Non-pigmented ciliary epithelial cell (primary cell): ENCODE measurements around the gene NCAM1.
"Not testable (repeated sequence)": the region's sequence is repeated elsewhere in the genome, so short reads cannot be mapped to it uniquely, and the experiment has no call there.

ENCODE experiments used
- DNase-seq: peaks from one replicate; pipeline ENCODE4 v3.0.0-alpha.2; 2010; ENCODE audit warnings: low read depth

NCAM1 gene

GRCh38 chr11:112961146-112961668 is at the start of gene NCAM1:
Gene NCAM1, plus strand, starts transcription at chr11:112961420.
- DNase-seq = no peak

GRCh38 chr11:112922606-112923005 is 38.6 kb upstream of the NCAM1 start:
- no peak for DNase-seq

DNA sequence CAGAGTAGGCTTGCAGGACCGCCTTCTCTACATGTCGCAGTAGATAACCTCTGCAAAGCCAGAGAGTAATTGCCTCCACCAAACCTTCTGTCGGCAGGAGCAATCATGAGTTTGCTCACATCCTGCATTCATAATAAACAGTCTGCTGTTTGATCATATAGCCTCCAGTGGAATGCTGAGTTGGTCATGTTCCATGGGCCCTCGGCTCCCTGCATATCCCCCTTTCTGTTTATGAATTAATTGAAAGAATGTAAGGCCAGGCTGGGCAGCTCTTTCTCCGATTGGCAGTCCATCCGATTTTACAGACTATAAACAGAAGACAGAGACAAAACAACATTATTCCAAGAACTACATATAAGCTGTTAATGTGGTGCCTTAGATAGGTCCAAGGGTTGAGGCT is 36.4 kb upstream of the NCAM1 start:
- not testable (repeated sequence) for DNase-seq

- DNase-seq = no peak
Observed at GRCh38 chr11:112925516-112926310, 35.5 kb upstream of the NCAM1 start.

DNA sequence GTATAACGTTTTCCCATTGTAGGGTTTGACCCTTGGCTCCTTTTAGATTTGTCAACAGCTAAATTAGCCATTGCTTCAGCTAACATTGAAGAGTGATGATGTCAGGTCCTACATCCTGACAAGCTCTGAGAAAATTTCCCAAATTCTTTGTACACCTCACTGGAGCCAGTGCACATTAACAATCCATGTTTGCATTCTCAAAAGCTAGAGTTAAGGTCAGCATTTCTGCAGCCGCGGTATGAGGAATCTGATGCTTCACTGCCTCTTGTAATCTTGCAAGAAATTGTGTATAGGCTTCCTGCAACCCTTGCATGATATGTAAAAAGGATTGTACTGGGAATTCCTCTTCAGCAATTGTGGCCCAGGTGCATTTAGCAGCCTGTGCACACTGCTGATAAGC is 33.1 kb upstream of the NCAM1 start:
- no peak for DNase-seq

DNA sequence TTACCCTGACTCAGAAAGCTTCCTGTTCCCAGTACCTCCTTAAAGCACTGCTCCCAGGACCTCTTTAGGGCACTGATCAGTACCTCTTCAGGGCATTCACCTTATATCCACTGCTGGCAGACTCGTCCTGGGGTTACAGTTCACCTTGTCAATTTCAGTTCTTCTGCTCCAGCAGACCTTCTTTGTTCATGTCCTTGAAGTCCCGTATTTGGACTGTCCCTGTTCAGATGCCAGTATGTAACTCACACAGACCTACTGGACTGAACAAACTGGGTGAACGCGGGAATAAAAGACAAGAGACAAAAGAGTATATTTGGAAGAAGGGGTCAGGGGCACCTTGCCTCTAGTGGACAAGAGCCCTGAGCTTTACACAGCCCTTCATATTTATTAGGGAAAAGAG is 31.8 kb upstream of the NCAM1 start:
- no peak for DNase-seq

GRCh38 chr11:112931703-112932102 is 29.5 kb upstream of the NCAM1 start:
- no peak for DNase-seq

DNA sequence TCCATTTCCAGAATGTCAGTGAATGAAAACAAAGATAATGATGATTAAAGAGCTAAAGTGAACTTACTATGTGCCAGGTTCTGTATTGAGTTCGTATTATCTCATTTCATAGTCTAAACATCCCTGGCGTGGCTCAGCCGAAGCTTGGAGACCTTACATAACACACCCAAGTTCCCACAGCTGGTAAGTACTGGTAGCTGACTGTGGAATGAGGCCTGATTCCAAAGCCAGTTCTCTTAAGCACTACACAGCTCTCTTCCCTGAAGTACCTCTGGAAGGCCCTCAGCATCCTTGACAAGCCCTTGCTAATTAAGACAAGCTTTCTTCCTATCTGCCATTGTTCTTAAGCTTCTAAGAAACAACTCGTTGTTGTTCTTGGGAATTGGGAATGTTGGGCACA is 28.6 kb upstream of the NCAM1 start:
- no peak for DNase-seq

GRCh38 chr11:112933970-112934369 is 27.2 kb upstream of the NCAM1 start:
- DNase-seq = no peak

- DNase-seq = no peak
Observed at GRCh38 chr11:112941104-112941503, 20.1 kb upstream of the NCAM1 start.

GRCh38 chr11:112942966-112943643 is 18.1 kb upstream of the NCAM1 start:
- no peak for DNase-seq

GRCh38 chr11:112946866-112947265 is 14.4 kb upstream of the NCAM1 start:
- DNase-seq = no peak

DNA sequence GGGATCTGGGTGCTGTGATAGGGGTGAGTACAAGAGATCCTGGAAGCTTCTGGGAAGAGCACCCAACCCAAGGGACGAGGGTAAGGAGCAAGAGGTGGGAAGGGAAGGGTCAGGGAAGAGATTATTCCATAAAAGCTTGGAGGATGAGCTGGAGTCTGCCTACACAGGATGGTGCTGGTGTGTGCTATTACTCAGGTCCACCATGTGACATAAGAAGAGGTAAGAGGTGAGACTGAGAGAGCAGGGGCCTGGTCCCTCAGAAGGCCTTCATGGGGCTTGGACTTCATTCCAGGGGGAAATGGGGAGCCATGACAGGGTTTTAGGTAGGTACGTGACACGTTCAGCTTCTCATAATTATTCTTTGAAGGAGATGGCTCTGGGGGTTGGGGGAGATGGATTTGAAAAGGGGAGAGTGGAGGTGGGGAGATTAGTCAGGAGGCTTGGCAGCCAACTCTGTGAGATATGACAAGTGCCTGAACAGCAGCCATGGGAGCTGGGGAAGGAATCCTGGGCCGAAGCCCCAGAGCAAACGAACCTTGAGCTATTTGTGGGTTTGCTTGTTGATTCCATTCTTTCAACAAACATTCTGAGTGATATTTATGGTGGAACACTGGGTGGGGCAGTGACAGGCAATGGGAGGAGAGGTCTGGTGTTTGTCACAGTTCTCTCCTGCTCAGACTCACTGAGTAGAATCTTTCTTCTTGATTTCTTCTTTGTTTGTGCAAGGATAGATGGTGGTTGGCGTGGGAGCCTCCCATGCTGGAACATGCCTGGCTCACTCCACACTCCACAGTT is 11.2 kb upstream of the NCAM1 start:
- no peak for DNase-seq

DNA sequence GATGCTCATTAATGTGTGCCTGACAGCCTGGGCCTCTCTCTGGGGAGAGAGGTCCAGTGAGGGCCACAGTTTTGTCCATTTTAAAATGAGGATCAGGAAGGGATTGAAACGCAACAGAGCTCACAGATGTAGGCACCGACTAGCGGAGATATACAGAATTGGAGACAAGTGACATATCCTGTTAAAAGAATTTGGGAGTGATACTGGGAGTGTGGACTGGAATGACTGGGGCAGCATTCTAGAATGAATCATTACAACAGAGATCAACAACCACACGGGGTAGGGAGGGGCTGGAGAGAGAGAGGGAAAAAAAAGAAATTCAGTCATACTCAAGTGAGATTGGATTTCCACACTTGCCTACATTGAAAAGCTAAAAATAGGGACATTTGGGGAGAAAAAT is 2.5 kb upstream of the NCAM1 start:
- DNase-seq = no peak

- no peak for DNase-seq
Observed at GRCh38 chr11:112961751-112962578, 745 bp downstream of the NCAM1 start.

DNA sequence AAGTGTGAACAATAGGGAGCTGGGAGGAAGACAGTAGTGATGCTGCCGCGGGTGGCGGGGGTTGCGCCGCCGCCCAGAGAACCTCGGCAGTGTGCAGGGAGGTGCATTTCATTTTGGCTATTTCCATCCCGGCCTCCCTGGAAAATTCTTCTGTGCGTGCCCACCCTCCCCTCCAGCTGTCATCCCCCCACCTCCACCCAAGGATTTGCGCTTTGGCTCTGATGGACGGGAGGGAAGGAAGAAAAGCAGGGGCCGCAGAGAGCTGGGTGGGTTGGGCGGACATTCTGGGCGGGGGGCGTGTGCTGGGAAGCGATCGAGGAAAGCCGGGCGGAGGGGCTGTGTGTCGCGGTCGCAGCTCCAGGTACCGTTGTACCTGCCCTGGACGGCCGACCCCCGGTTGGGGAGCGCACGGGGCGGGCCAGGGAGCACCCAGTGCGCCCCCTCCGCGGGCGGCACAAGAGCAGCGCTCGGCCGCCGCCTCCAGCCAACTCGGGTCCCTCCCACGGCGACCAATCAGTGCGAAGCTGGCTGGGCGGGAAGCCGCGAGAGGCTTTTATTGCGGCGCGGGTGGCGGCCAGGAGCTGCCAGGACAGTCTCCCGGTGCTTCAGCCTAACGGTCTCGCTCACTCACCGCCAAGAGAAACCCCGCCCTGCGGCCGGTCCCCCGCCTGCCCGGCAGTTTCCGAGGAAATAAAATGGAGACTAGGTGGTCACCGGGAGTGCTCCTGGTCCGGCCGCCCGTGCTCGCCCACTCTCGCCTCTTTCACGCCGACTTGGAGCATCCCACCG is 1.6 kb downstream of the NCAM1 start:
- no peak for DNase-seq

GRCh38 chr11:112963368-112963955 is 2.2 kb downstream of the NCAM1 start:
- no peak for DNase-seq

GRCh38 chr11:112965656-112966055 is 4.4 kb downstream of the NCAM1 start:
- no peak for DNase-seq

GRCh38 chr11:112966561-112966960 is 5.3 kb downstream of the NCAM1 start:
- no peak for DNase-seq

DNA sequence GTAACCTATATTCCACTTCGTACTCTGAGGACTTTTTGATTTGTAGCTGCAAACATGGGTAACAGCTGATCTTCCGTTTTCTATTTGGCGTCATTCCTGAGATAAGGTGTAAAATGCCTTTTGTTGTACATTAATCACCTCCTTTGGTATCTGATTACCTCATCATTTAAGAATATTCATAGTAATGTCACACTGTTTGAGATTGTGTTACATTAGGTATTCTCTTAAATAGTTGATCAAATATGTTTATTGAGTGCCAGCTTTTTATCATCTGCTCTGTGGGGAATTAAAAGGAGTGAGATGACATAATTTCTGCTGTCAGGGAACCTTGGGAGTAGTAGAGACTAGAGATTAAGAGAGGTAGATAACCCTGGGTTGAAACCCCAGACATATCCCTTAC is 5.9 kb downstream of the NCAM1 start:
- no peak for DNase-seq
